T-cell (primary cell): ENCODE measurements around the gene TYMP. TPM values are rescaled to one million over a fixed set of nuclear protein-coding genes. Genes with fewer than 3 reads are reported as not detected.

Experiments used
- ATAC-seq, 4 experiments: fragments of 200-7000 bp in 3 of 4; fragments of 150-1000 bp in 1 of 4; cut with Tn5 transposase; replicated peaks in 1 of 4; 1 replicate in 3 of 4; 2 replicates in 1 of 4; pipeline ENCODE4 v1.10.0; 2021; ENCODE audit warnings: moderate library complexity in 3 of 4, mild to moderate bottlenecking in 2 of 4, moderate number of reproducible peaks in 1 of 4
- CTCF ChIA-PET, 2 donors: fragments of 300-600 bp; sonication (Branson Sonifier 250); formaldehyde crosslinking; loops; one replicate each; lab custom pipeline; 2022; ENCODE audit warnings: antibody characterized with exemption in 2 of 2; lab: Charles Lee
- POLR2A ChIA-PET, 2 donors: fragments of 300-600 bp; sonication (Branson Sonifier 250); formaldehyde crosslinking; loops; one replicate each; lab custom pipeline; 2022; ENCODE audit warnings: antibody characterized with exemption in 2 of 2; lab: Charles Lee
- DNase-seq, 35 experiments: peaks; one replicate each; pipeline versions ENCODE4 v3.0.0 to v3.0.0-alpha.2; 2013 to 2023
- H3K27ac ChIP-seq: one replicate; pipeline ENCODE4 v1.5.1; 2013; ENCODE audit warnings: low read length
- H3K27me3 ChIP-seq, 2 experiments: replicated peaks in 1 of 2; 1 replicate in 1 of 2; 2 replicates in 1 of 2; pipeline versions ENCODE4 v1.6.1 to v1.7.0; 2013; ENCODE audit warnings: low read length in 1 of 2, mixed read lengths in 1 of 2; ENCODE audit not compliant: control insufficient read depth in 2 of 2, insufficient read depth in 2 of 2; ENCODE audit errors: extremely low read depth in 1 of 2
- H3K36me3 ChIP-seq, 2 donors: 1 replicate in 1 of 2; 2 replicates in 1 of 2; pipeline versions ENCODE4 v1.6.1 to v1.7.0; 2013; ENCODE audit warnings: low read length in 1 of 2; ENCODE audit not compliant: control insufficient read depth in 2 of 2, insufficient read depth in 1 of 2; ENCODE audit errors: extremely low read depth in 1 of 2
- H3K4me1 ChIP-seq, 2 experiments: 1 replicate in 1 of 2; 2 replicates in 1 of 2; pipeline versions ENCODE4 v1.6.1 to v1.7.0; 2013; ENCODE audit warnings: low read length in 2 of 2, mixed read lengths in 1 of 2; ENCODE audit not compliant: insufficient read depth in 2 of 2, control insufficient read depth in 1 of 2; ENCODE audit errors: extremely low read depth in 1 of 2
- H3K4me3 ChIP-seq, 2 donors: 1 replicate in 1 of 2; 2 replicates in 1 of 2; pipeline versions ENCODE4 v1.5.1 to v1.7.0; 2013; ENCODE audit warnings: mild to moderate bottlenecking in 2 of 2, low read length in 1 of 2, moderate library complexity in 1 of 2; ENCODE audit not compliant: control insufficient read depth in 1 of 2; ENCODE audit errors: extremely low read depth in 1 of 2
- H3K9me3 ChIP-seq: 2 replicates; pipeline ENCODE4 v1.7.0; 2013
- H3K27ac Mint-ChIP-seq, 2 donors: one replicate each; pipeline ENCODE4 v1.8.0; 2020 to 2021; ENCODE audit warnings: mild to moderate bottlenecking in 2 of 2, mixed read lengths in 2 of 2
- H3K27me3 Mint-ChIP-seq, 2 donors: one replicate each; pipeline ENCODE4 v1.8.0; 2021 to 2022; ENCODE audit warnings: mixed read lengths in 2 of 2
- H3K36me3 Mint-ChIP-seq: one replicate; pipeline ENCODE4 v1.8.0; 2021; ENCODE audit warnings: mixed read lengths
- H3K4me1 Mint-ChIP-seq, 3 donors: one replicate each; pipeline ENCODE4 v1.8.0; 2020 to 2022; ENCODE audit warnings: mixed read lengths in 3 of 3, mild to moderate bottlenecking in 1 of 3
- H3K4me3 Mint-ChIP-seq, 3 donors: one replicate each; pipeline ENCODE4 v1.8.0; 2020 to 2022; ENCODE audit warnings: mild to moderate bottlenecking in 3 of 3, mixed read lengths in 3 of 3, moderate library complexity in 3 of 3
- H3K9me3 Mint-ChIP-seq, 3 donors: one replicate each; pipeline ENCODE4 v1.8.0; 2020 to 2022; ENCODE audit warnings: mixed read lengths in 3 of 3
- WGBS: methylation state at CpG from one replicate; pipeline ENCODE4 v1.1.5; 2013; ENCODE audit warnings: missing lambda C conversion rate; ENCODE audit not compliant: insufficient coverage; 5-methylcytosine and 5-hydroxymethylcytosine counted together
- total RNA-seq, 35 experiments: library from RNA in 6 of 35; stranded (reverse) in 6 of 35; fragments of 120-200 nt in 1 of 35; gene quantifications; one replicate each; pipeline versions ENCODE4 v1.2.1 to v1.2.4 and lab custom pipeline; 2013 to 2026

The TYMP gene
- total RNA-seq, 5 donors from 2014 or later (not counting 1 experiment from before 2014, with no cell fraction given) = 11.6 to 29.1 (median 14.9) TPM

GRCh38 chr22:50481045-50481439 is 48.8 kb downstream of the TYMP start:
- H3K4me3 Mint-ChIP-seq = peak overlapping the region; percentile 59 to 74 (median 72)
- ChIA-PET CTCF (no interaction called here), POLR2A (no interaction called here)
- Histone ChIP-seq H3K27ac (no peak overlapping the region), H3K4me3 (peak overlapping the region; percentile 12 to 40), H3K36me3 (no peaks in the 10 kb centered on the region), H3K27me3 (peaks cover 0 to 35% of the 10 kb centered on the region in 2 experiments), H3K9me3 (no peaks in the 10 kb centered on the region), H3K4me1 (peaks cover 6 to 24% of the 10 kb centered on the region in 2 experiments)
- H3K27ac Mint-ChIP-seq = peak overlapping the region in 1 of 2 donors; percentile 22
- H3K36me3 Mint-ChIP-seq = no peaks in the 10 kb centered on the region
- 7% methylated on average over 45 of the region's 45 CpGs for WGBS
- ATAC-seq (no peak), DNase-seq (no peak)
- H3K9me3 Mint-ChIP-seq = no peaks in the 10 kb centered on the region
- H3K27me3 Mint-ChIP-seq = peaks cover 0 to 5% of the 10 kb centered on the region in 2 donors
- peaks cover 5 to 13% (median 8%) of the 10 kb centered on the region in 3 donors for H3K4me1 Mint-ChIP-seq

DNA sequence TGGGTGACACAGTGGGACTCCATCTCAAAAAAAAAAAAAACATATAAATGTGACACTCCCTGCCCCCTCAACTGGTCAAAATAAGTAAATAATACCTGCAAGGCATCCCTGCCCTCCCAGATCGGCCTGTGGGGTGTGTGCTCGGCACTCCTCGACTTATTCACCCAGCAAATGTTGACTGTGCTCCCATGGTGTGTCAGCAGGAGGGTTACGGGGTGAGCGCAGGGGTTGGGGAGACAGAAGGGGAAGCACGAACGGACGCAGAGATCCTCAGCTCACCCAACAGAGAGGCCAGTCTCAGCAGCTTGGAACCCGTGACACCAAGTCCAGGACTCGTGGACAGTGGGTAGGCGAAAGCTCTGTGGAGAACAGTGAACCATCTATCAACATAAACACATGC is 50.1 kb downstream of the TYMP start:
- Mint-ChIP-seq H3K27ac (peak overlapping the region in 1 of 2 donors; percentile 14), H3K9me3 (no peaks in the 10 kb centered on the region)

GRCh38 chr22:50477923-50478322 is 51.9 kb downstream of the TYMP start:
- H3K27ac ChIP-seq = no peak overlapping the region
- POLR2A ChIA-PET = no interaction called here
- 95% methylated on average over 9 of the region's 12 CpGs for WGBS
- no peak overlapping the region for H3K27ac Mint-ChIP-seq
- no peak for ATAC-seq
- H3K4me3 ChIP-seq = no peak overlapping the region
- H3K9me3 ChIP-seq = no peaks in the 10 kb centered on the region
- no peaks in the 10 kb centered on the region for H3K9me3 Mint-ChIP-seq
- DNase-seq = no peak
- H3K4me1 ChIP-seq = peaks cover 12 to 38% of the 10 kb centered on the region in 2 experiments
- peaks cover 0 to 17% of the 10 kb centered on the region in 2 experiments for H3K27me3 ChIP-seq
- CTCF ChIA-PET = interaction anchor here in 1 of 2 donors (0.6 kb wide), 1 partner anchor 143 kb away, joined by 6 read pairs; no protein-coding TSS in a partner anchor
- peaks cover 0 to 5% of the 10 kb centered on the region in 2 donors for H3K27me3 Mint-ChIP-seq
- no peak overlapping the region for H3K4me3 Mint-ChIP-seq
- H3K4me1 Mint-ChIP-seq = peaks cover 24 to 26% (median 25%) of the 10 kb centered on the region in 3 donors
- no peaks in the 10 kb centered on the region for H3K36me3 ChIP-seq
- peaks cover 8% of the 10 kb centered on the region for H3K36me3 Mint-ChIP-seq

More for the DNA sequence above, 50.1 kb downstream of the TYMP start:
- H3K36me3 ChIP-seq = no peaks in the 10 kb centered on the region
- H3K27ac ChIP-seq = no peak overlapping the region
- H3K27me3 Mint-ChIP-seq = peaks cover 0 to 5% of the 10 kb centered on the region in 2 donors
- H3K4me1 ChIP-seq = peaks cover 6 to 31% of the 10 kb centered on the region in 2 experiments
- ATAC-seq = no peak
- H3K4me3 Mint-ChIP-seq = peak overlapping the region; percentile 59 to 75 (median 74)
- H3K9me3 ChIP-seq = no peaks in the 10 kb centered on the region
- peaks cover 0 to 30% of the 10 kb centered on the region in 2 experiments for H3K27me3 ChIP-seq
- no peak for DNase-seq
- POLR2A ChIA-PET = interaction anchor here in 1 of 2 donors (0.6 kb wide), 1 partner anchor 58 kb away, joined by 3 read pairs; no protein-coding TSS in a partner anchor
- WGBS = 84% methylated on average over 5 of the region's 11 CpGs
- no peaks in the 10 kb centered on the region for H3K36me3 Mint-ChIP-seq
- H3K4me1 Mint-ChIP-seq = peaks cover 12 to 14% (median 12%) of the 10 kb centered on the region in 3 donors
- CTCF ChIA-PET = interaction anchor here in 1 of 2 donors (0.5 to 1.4 kb wide), 2 partner anchors 9 to 210 kb away, joined by 3 to 6 read pairs; partner anchors contain the start of gene MAPK11
- no peak overlapping the region for H3K4me3 ChIP-seq

GRCh38 chr22:50476868-50477267 is 52.9 kb downstream of the TYMP start:
- H3K36me3 ChIP-seq = no peaks in the 10 kb centered on the region
- ATAC-seq = no peak
- Mint-ChIP-seq H3K36me3 (peaks cover 8% of the 10 kb centered on the region), H3K27ac (peak overlapping the region in 1 of 2 donors; percentile 5), H3K9me3 (no peaks in the 10 kb centered on the region), H3K4me3 (peak overlapping the region; percentile 64 to 91 (median 71)), H3K4me1 (peaks cover 34 to 37% (median 36%) of the 10 kb centered on the region in 3 donors), H3K27me3 (peaks cover 0 to 5% of the 10 kb centered on the region in 2 donors)
- 87% methylated on average over 7 of the region's 7 CpGs for WGBS
- peaks cover 0 to 7% of the 10 kb centered on the region in 2 experiments for H3K27me3 ChIP-seq
- H3K9me3 ChIP-seq = no peaks in the 10 kb centered on the region
- ChIA-PET POLR2A (no interaction called here), CTCF (no interaction called here)
- H3K4me3 ChIP-seq = no peak overlapping the region
- H3K27ac ChIP-seq = no peak overlapping the region
- peaks cover 18 to 38% of the 10 kb centered on the region in 2 experiments for H3K4me1 ChIP-seq
- no peak for DNase-seq

Other genes with a start within 250 kb of the TYMP start
- gene PLXNB2, start 222.4 kb downstream of the TYMP start, total RNA-seq = 10 to 100 TPM in 1 of 5 donors, 1 to 10 TPM in 4; 4.3 to 11.8 (median 6.5) TPM
- 1 to 10 TPM; 2.1 to 5.0 (median 3.5) TPM for gene DENND6B, start 203.0 kb downstream of the TYMP start, total RNA-seq
- 100 to 1,000 TPM in 1 of 5 donors, 10 to 100 TPM in 4; 71.2 to 105 (median 96.8) TPM for gene PPP6R2, start 186.7 kb downstream of the TYMP start, total RNA-seq
- 100 to 1,000 TPM; 193 to 318 (median 308) TPM for gene SBF1, start 55.0 kb downstream of the TYMP start, total RNA-seq
- 10 to 100 TPM in 3 of 5 donors, 1 to 10 TPM in 2; 1.5 to 11.3 (median 10.7) TPM for gene ADM2, start 48.5 kb downstream of the TYMP start, total RNA-seq
- under 1 TPM in 4 of 5 donors, not detected in 1; 0.36 to 0.70 (median 0.54) TPM for gene MIOX, start 43.2 kb downstream of the TYMP start, total RNA-seq
- gene LMF2, start 22.3 kb downstream of the TYMP start, total RNA-seq = 100 to 1,000 TPM in 4 of 5 donors, 10 to 100 TPM in 1; 90.5 to 188 (median 185) TPM
- 100 to 1,000 TPM in 2 of 5 donors, 10 to 100 TPM in 3; 80.1 to 110 (median 94.6) TPM for gene NCAPH2, start 21.8 kb downstream of the TYMP start, total RNA-seq
- 1 to 10 TPM; 3.3 to 5.6 (median 4.0) TPM for gene SCO2, start 4.4 kb downstream of the TYMP start, total RNA-seq
- gene KLHDC7B, start 15.9 kb upstream of the TYMP start, total RNA-seq = 1 to 10 TPM; 3.7 to 6.7 (median 5.4) TPM
- gene SYCE3, start 32.9 kb upstream of the TYMP start, total RNA-seq = not detected
- gene CPT1B, start 48.4 kb upstream of the TYMP start, total RNA-seq = 100 to 1,000 TPM in 1 of 5 donors, 10 to 100 TPM in 4; 61.9 to 113 (median 94.5) TPM
- 100 to 1,000 TPM; 151 to 209 (median 203) TPM for gene CHKB, start 52.8 kb upstream of the TYMP start, total RNA-seq
- gene MAPK8IP2, start 70.8 kb upstream of the TYMP start, total RNA-seq = under 1 TPM; 0.13 to 0.55 (median 0.39) TPM
- 100 to 1,000 TPM in 1 of 5 donors, 10 to 100 TPM in 4; 68.3 to 105 (median 90.6) TPM for gene ARSA, start 98.1 kb upstream of the TYMP start, total RNA-seq
- gene SHANK3, start 142.8 kb upstream of the TYMP start, total RNA-seq = under 1 TPM; 0.22 to 0.47 (median 0.28) TPM
- gene ACR, start 208.2 kb upstream of the TYMP start, total RNA-seq = not detected